PC-9 (cell line): Measurements from ENCODE around the gene SFMBT2.

Source experiments
- CTCF ChIP-seq: fragments of 200-600 bp; sonication (generic); conservative IDR thresholded peaks from 2 replicates; pipeline ENCODE4 v1.6.1; 2017; ENCODE audit warnings: mixed run types, antibody characterized with exemption, mild to moderate bottlenecking, moderate library complexity
- EZH2 ChIP-seq: fragments of 200-600 bp; sonication (generic); IDR thresholded peaks from 2 replicates; pipeline ENCODE4 v1.8.0; 2017; ENCODE audit warnings: antibody characterized with exemption, low read depth

GRCh38 chr10:7234109-7234508 is 176.7 kb downstream of the SFMBT2 start:
- TF ChIP-seq CTCF = no peak
- TF ChIP-seq EZH2 = no peak
